NB4 (cell line): ENCODE data around the gene ATP2B3.

Experiments used
- DNase-seq: peaks from one replicate; pipeline ENCODE4 v3.0.0; 2010; ENCODE audit warnings: low read depth
- H3K4me3 ChIP-seq: one replicate; pipeline ENCODE4 v1.5.1; 2011; ENCODE audit warnings: mild to moderate bottlenecking, low read depth, low read length, moderate library complexity
- CTCF ChIP-seq: IDR thresholded peaks from one replicate; pipeline ENCODE4 v1.5.1; 2012; ENCODE audit warnings: low read depth, low read length
- MAX ChIP-seq: IDR thresholded peaks from 2 replicates; pipeline ENCODE4 v1.6.1; 2011; ENCODE audit warnings: low read depth, low read length
- MYC ChIP-seq: IDR thresholded peaks from 2 replicates; pipeline ENCODE4 v1.6.1; 2011; ENCODE audit warnings: low read depth, low read length
- POLR2A ChIP-seq: IDR thresholded peaks from 2 replicates; pipeline ENCODE4 v1.6.1; 2011; ENCODE audit warnings: mild to moderate bottlenecking; ENCODE audit not compliant: insufficient read length; ENCODE audit errors: extremely low read depth

ATP2B3 gene

GRCh38 chrX:153573984-153574383 lies 56.5 kb downstream of the ATP2B3 start:
- no peak overlapping the region for H3K4me3 ChIP-seq
- no peak for TF ChIP-seq POLR2A
- TF ChIP-seq MAX = no peak
- no peak for TF ChIP-seq MYC
- no peak for TF ChIP-seq CTCF
- peak; percentile 50 for DNase-seq

GRCh38 chrX:153576239-153576870 lies 58.9 kb downstream of the ATP2B3 start:
- TF ChIP-seq MAX (no peak), POLR2A (no peak)
- no peak overlapping the region for H3K4me3 ChIP-seq
- DNase-seq = no peak

GRCh38 chrX:153576961-153577360 lies 59.5 kb downstream of the ATP2B3 start:
- H3K4me3 ChIP-seq = no peak overlapping the region
- TF ChIP-seq CTCF (no peak), MYC (no peak), MAX (no peak), POLR2A (no peak)
- no peak for DNase-seq

GRCh38 chrX:153578200-153578835 lies 60.9 kb downstream of the ATP2B3 start:
- H3K4me3 ChIP-seq = no peak overlapping the region
- DNase-seq = no peak
- TF ChIP-seq CTCF (no peak), MAX (no peak), MYC (no peak), POLR2A (no peak)

GRCh38 chrX:153578889-153579288 lies 61.4 kb downstream of the ATP2B3 start:
- TF ChIP-seq POLR2A (no peak), MYC (no peak), CTCF (no peak), MAX (no peak)
- no peak overlapping the region for H3K4me3 ChIP-seq
- no peak for DNase-seq

- DNase-seq = no peak
- TF ChIP-seq CTCF = no peak
- TF ChIP-seq MAX = no peak
- no peak for TF ChIP-seq POLR2A
- TF ChIP-seq MYC = no peak
- no peak overlapping the region for H3K4me3 ChIP-seq
Measured at GRCh38 chrX:153580700-153581386, 63.4 kb downstream of the ATP2B3 start.
